Thymus (tissue), 11 donors: Measurements from ENCODE around the gene MMP1. TPM values are rescaled to one million over a fixed set of nuclear protein-coding genes. Genes with fewer than 3 reads are reported as not detected.
"Not testable (repeated sequence)": the region's sequence is repeated elsewhere in the genome, so short reads cannot be mapped to it uniquely, and the experiment has no call there.

Source experiments
- DNase-seq, 9 donors: peaks; one replicate each; pipeline ENCODE4 v3.0.0-alpha.2; 2013; ENCODE audit warnings: low spot score in 9 of 9, low read depth in 6 of 9, missing footprints in 1 of 9
- H3K27ac ChIP-seq, 2 donors: one replicate each; pipeline ENCODE4 v1.5.1; 2013; ENCODE audit warnings: control low read depth in 1 of 2, low read depth in 1 of 2, low read length in 1 of 2, mild to moderate bottlenecking in 1 of 2, moderate library complexity in 1 of 2
- H3K27me3 ChIP-seq, 2 donors: one replicate each; pipeline ENCODE4 v1.5.1; 2013; ENCODE audit warnings: low read length in 1 of 2; ENCODE audit not compliant: control insufficient read depth in 2 of 2, insufficient read depth in 1 of 2
- H3K36me3 ChIP-seq, 2 donors: one replicate each; pipeline ENCODE4 v1.5.1; 2013; ENCODE audit warnings: low read length in 1 of 2, mild to moderate bottlenecking in 1 of 2, moderate library complexity in 1 of 2; ENCODE audit not compliant: control insufficient read depth in 2 of 2, insufficient read depth in 2 of 2
- H3K4me1 ChIP-seq, 2 donors: one replicate each; pipeline ENCODE4 v1.5.1; 2013; ENCODE audit warnings: low read length in 2 of 2; ENCODE audit not compliant: control insufficient read depth in 2 of 2, insufficient read depth in 2 of 2
- H3K4me3 ChIP-seq, 2 donors: one replicate each; pipeline ENCODE4 v1.5.1; 2013; ENCODE audit warnings: low read length in 2 of 2, control low read depth in 1 of 2, mild to moderate bottlenecking in 1 of 2
- H3K9me3 ChIP-seq, 2 donors: one replicate each; pipeline ENCODE4 v1.5.1; 2013; ENCODE audit warnings: low read length in 1 of 2, mild to moderate bottlenecking in 1 of 2; ENCODE audit not compliant: control insufficient read depth in 2 of 2, insufficient read depth in 1 of 2
- WGBS: extraction: QIAGEN DNeasy Blood & Tissue Kit; methylation state at CpG from one replicate; pipeline ENCODE4 v1.1.7; 2013; 5-methylcytosine and 5-hydroxymethylcytosine counted together
- polyA plus RNA-seq: library from polyadenylated mRNA; stranded (reverse); fragments of 200-250 nt; gene quantifications from one replicate; pipeline ENCODE4 v1.2.3, GENCODE V29; 2013
- total RNA-seq: library from RNA; stranded (reverse); fragments of 120-200 nt; gene quantifications from one replicate; pipeline ENCODE4 v1.2.4, GENCODE V29; 2013
- donor health status: healthy.

Gene MMP1
- total and polyA plus RNA-seq, 2 donors: 1.8 to 2.5 TPM

- H3K4me1 ChIP-seq: no peaks in the 10 kb centered on the region
- H3K9me3 ChIP-seq: no peaks in the 10 kb centered on the region
- H3K4me3 ChIP-seq: no peak overlapping the region
- 97% methylated on average over 1 of the region's 1 CpG for WGBS
- H3K27ac ChIP-seq: no peak overlapping the region
- H3K27me3 ChIP-seq: no peaks in the 10 kb centered on the region
- no peak for DNase-seq
- no peaks in the 10 kb centered on the region for H3K36me3 ChIP-seq
Observed at GRCh38 chr11:102753267-102753666, 44.7 kb downstream of the MMP1 start.

GRCh38 chr11:102751673-102752072, 46.3 kb downstream of the MMP1 start:
- Histone ChIP-seq H3K9me3 (no peaks in the 10 kb centered on the region), H3K4me1 (no peaks in the 10 kb centered on the region), H3K4me3 (no peak overlapping the region), H3K36me3 (no peaks in the 10 kb centered on the region), H3K27me3 (no peaks in the 10 kb centered on the region), H3K27ac (no peak overlapping the region)
- DNase-seq: no peak

GRCh38 chr11:102749101-102749722, 48.7 kb downstream of the MMP1 start:
- no peak overlapping the region for H3K4me3 ChIP-seq
- no peaks in the 10 kb centered on the region for H3K27me3 ChIP-seq
- DNase-seq: no peak
- no peaks in the 10 kb centered on the region for H3K9me3 ChIP-seq
- no peaks in the 10 kb centered on the region for H3K36me3 ChIP-seq
- H3K4me1 ChIP-seq: no peaks in the 10 kb centered on the region
- H3K27ac ChIP-seq: no peak overlapping the region

- H3K27ac ChIP-seq, H3K4me1 ChIP-seq, H3K9me3 ChIP-seq, DNase-seq, H3K4me3 ChIP-seq, H3K36me3 ChIP-seq, H3K27me3 ChIP-seq: not testable (repeated sequence)
- WGBS: 87% methylated on average over 32 of the region's 32 CpGs
Observed at GRCh38 chr11:102746746-102747578, 51.0 kb downstream of the MMP1 start.

Other genes starting within 250 kb of the MMP1 start
- gene MMP20, start 172.8 kb downstream of the MMP1 start, total RNA-seq: 0.14 TPM
- 0.23 TPM for gene MMP20, start 172.8 kb downstream of the MMP1 start, polyA plus RNA-seq
- not detected for gene MMP27, start 92.4 kb downstream of the MMP1 start, total RNA-seq
- 0.09 TPM for gene MMP27, start 92.4 kb downstream of the MMP1 start, polyA plus RNA-seq
- gene MMP8, start 73.2 kb downstream of the MMP1 start, total RNA-seq: 2.0 TPM
- gene MMP8, start 73.2 kb downstream of the MMP1 start, polyA plus RNA-seq: 2.4 TPM
- gene MMP10, start 17.5 kb downstream of the MMP1 start, total RNA-seq: 0.52 TPM
- gene MMP10, start 17.5 kb downstream of the MMP1 start, polyA plus RNA-seq: 23.8 TPM
- 0.28 TPM for gene MMP3, start 45.4 kb upstream of the MMP1 start, total RNA-seq
- gene MMP3, start 45.4 kb upstream of the MMP1 start, polyA plus RNA-seq: 0.48 TPM
- gene MMP12, start 76.8 kb upstream of the MMP1 start, total RNA-seq: 10.8 TPM
- 12.5 TPM for gene MMP12, start 76.8 kb upstream of the MMP1 start, polyA plus RNA-seq
- 0.42 TPM for gene MMP13, start 157.6 kb upstream of the MMP1 start, total RNA-seq
- 0.75 TPM for gene MMP13, start 157.6 kb upstream of the MMP1 start, polyA plus RNA-seq